Astrocyte of the spinal cord (primary cell): ENCODE measurements around the gene RBM15.

Experiments
- DNase-seq: peaks from one replicate; pipeline ENCODE4 v3.0.0; 2011; ENCODE audit warnings: low read depth, low spot score
- H3K4me3 ChIP-seq: 2 replicates; pipeline ENCODE4 v1.5.1; 2011; ENCODE audit warnings: low read depth, mild to moderate bottlenecking, low read length, moderate library complexity
- CTCF ChIP-seq: IDR thresholded peaks from 2 replicates; pipeline ENCODE4 v1.5.1; 2012; ENCODE audit warnings: low read depth, mild to moderate bottlenecking, low read length, inconsistent platforms
- in situ Hi-C: cut with HindIII; loops from 2 replicates; pipeline ENCODE4 v1.10.0; 2017; ENCODE audit warnings: low sequenced_read_pairs

RBM15 gene

GRCh38 chr1:110347182-110347893 is 8.2 kb downstream of the RBM15 start:
- no peak for DNase-seq
- H3K4me3 ChIP-seq, result no peak overlapping the region
- TF ChIP-seq CTCF, result no peak
- in situ Hi-C loops, result no loop called here

- in situ Hi-C loops, result no loop called here
- no peak for DNase-seq
- H3K4me3 ChIP-seq, result no peak overlapping the region
- TF ChIP-seq CTCF, result no peak
These were observed 8.9 kb downstream of the RBM15 start for GRCh38 chr1:110348050-110348449.

DNA sequence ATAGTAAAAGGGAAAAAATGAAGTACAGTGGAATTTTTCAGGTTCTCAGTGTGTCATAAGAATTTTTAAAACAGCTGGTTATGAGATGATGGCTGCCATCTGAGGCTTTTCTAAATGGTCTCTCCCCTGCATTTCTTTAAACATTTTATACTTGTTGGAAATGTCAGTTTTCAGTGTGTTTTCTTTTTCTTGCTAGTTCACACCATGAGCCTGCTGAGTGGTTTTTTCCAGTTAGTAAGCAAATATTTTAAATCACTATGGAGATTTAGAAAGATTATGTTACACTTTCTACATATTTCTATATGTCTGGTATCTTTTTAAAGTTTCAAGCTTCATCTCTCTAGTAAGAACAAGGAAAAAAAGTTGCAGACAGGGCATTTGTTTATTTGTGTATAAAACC is 9.6 kb downstream of the RBM15 start:
- in situ Hi-C loops, result no loop called here
- DNase-seq, result peak; percentile 24
- no peak for TF ChIP-seq CTCF
- H3K4me3 ChIP-seq, result no peak overlapping the region

- in situ Hi-C loops, result no loop called here
- TF ChIP-seq CTCF, result no peak
- H3K4me3 ChIP-seq, result no peak overlapping the region
- DNase-seq, result no peak
These were observed 11.2 kb downstream of the RBM15 start for GRCh38 chr1:110350360-110350759.

DNA sequence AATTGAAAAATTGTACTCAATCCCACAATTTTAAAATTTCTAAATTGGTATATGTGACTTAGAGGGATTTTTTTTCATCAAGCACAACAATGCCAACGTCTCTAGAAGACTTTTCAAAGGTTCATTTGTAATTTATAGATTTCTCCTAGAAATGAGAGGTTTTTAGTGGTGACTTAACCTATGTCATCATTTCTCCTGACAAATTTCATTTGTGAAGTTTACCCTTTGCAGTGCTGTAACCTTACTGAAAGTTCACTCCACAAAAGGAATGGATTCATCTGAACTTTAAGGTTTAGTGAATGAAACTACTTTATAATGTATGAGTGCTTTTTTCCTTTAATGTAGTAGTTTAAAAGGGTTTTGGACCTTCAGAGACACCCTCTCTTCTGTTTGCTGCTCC is 16.1 kb downstream of the RBM15 start:
- no peak for TF ChIP-seq CTCF
- no peak for DNase-seq
- H3K4me3 ChIP-seq, result no peak overlapping the region
- in situ Hi-C loops, result no loop called here

GRCh38 chr1:110356379-110356778 is 17.2 kb downstream of the RBM15 start:
- no peak for DNase-seq
- in situ Hi-C loops, result no loop called here
- H3K4me3 ChIP-seq, result no peak overlapping the region
- TF ChIP-seq CTCF, result no peak
